ENCODE data around the gene PLEKHJ1. TPM values are rescaled to one million over a fixed set of nuclear protein-coding genes. Genes with fewer than 3 reads are reported as not detected.

PLEKHJ1 gene
- total RNA-seq, 2 donors from 2014 or later: 26.3 to 46.2 TPM

- ATAC-seq (ENCODE audit: insufficient number of reproducible peaks, low FRiP score, low read depth): no peak
- H3K4me3 ChIP-seq: no peak overlapping the region
- no peak overlapping the region for H3K27ac ChIP-seq
- no peaks in the 10 kb centered on the region for H3K27me3 ChIP-seq (replicated peaks; ENCODE audit: insufficient read depth)
- TF ChIP-seq CTCF (IDR thresholded peaks at IDR 0.05): no peak
- H3K36me3 ChIP-seq: peaks cover 37% of the 10 kb centered on the region
- no peak for DNase-seq (ENCODE audit: low spot score)
- H3K4me1 ChIP-seq (ENCODE audit: control insufficient read depth in 1 of 2, low read depth in 2 of 2): no peaks in the 10 kb centered on the region
- H3K9me3 ChIP-seq: no peaks in the 10 kb centered on the region
Observed at GRCh38 chr19:2225415-2226050, 10.6 kb downstream of the PLEKHJ1 start.

DNA sequence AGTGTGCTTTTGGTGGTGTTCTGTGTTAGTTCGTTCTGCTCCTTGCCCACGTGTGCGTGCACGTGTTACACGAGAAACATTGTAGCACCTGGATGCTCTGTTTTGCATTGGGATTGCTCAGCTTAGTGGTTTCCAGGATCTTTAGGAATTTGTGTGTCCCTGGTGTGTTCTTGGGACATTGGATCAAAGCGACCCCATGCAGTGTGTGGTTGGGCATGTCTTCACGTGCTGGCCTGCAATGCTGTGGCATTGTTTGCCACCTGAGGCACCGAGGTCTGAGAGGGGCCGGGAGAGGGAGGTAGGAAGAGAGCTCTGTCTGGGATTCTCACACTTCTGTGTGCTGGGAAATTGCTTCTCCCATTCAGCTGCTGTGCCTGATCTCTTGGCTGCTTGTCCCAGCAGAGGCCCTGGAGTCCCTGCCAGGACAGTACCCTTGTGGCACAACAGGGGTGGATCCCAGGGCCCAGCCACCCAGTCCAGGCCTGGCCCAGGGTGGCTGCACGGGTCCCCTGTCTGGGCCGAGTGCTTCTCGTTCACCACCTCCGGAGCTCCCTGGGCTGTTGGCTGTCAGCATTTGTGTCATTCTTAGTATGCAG, 11.3 kb downstream of the PLEKHJ1 start:
- Histone ChIP-seq H3K27ac (no peak overlapping the region), H3K9me3 (no peaks in the 10 kb centered on the region), H3K36me3 (peaks cover 37% of the 10 kb centered on the region), H3K4me3 (no peak overlapping the region), H3K27me3 (replicated peaks; ENCODE audit: insufficient read depth) (no peaks in the 10 kb centered on the region), H3K4me1 (ENCODE audit: control insufficient read depth in 1 of 2, low read depth in 2 of 2) (no peaks in the 10 kb centered on the region)
- ATAC-seq (ENCODE audit: insufficient number of reproducible peaks, low FRiP score, low read depth) (no peak), DNase-seq (ENCODE audit: low spot score) (no peak)
- TF ChIP-seq CTCF (IDR thresholded peaks at IDR 0.05): no peak

DNA sequence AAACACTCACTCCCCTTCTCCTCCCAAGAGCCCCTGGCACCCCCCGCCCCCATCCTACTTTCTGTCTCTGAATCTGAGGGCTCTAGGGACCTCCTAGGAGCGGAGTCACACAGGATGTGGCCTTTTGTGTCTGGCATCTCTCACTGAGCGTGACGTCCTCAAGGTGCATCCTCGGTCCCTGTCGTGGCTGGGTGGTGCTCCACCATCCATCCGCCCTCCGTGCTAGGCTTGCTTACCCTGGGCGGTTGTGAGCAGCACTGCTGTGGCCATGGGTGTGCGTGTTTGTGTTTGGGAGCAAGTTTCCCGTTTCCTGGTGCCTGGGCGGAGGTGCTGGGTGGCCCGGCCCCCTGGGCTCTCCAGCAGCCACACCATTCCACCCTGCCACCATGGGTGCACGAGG, 12.2 kb downstream of the PLEKHJ1 start:
- no peak for ATAC-seq (ENCODE audit: insufficient number of reproducible peaks, low FRiP score, low read depth)
- TF ChIP-seq CTCF (IDR thresholded peaks at IDR 0.05): no peak
- no peak for DNase-seq (ENCODE audit: low spot score)
- H3K9me3 ChIP-seq: no peaks in the 10 kb centered on the region
- no peak overlapping the region for H3K27ac ChIP-seq
- no peaks in the 10 kb centered on the region for H3K4me1 ChIP-seq (ENCODE audit: control insufficient read depth in 1 of 2, low read depth in 2 of 2)
- peaks cover 34% of the 10 kb centered on the region for H3K36me3 ChIP-seq
- no peak overlapping the region for H3K4me3 ChIP-seq
- no peaks in the 10 kb centered on the region for H3K27me3 ChIP-seq (replicated peaks; ENCODE audit: insufficient read depth)

GRCh38 chr19:2223391-2223790, 12.7 kb downstream of the PLEKHJ1 start:
- no peak overlapping the region for H3K27ac ChIP-seq
- no peak for DNase-seq (ENCODE audit: low spot score)
- H3K4me1 ChIP-seq (ENCODE audit: control insufficient read depth in 1 of 2, low read depth in 2 of 2): no peaks in the 10 kb centered on the region
- H3K36me3 ChIP-seq: peaks cover 34% of the 10 kb centered on the region
- no peaks in the 10 kb centered on the region for H3K27me3 ChIP-seq (replicated peaks; ENCODE audit: insufficient read depth)
- no peaks in the 10 kb centered on the region for H3K9me3 ChIP-seq
- H3K4me3 ChIP-seq: no peak overlapping the region
- no peak for ATAC-seq (ENCODE audit: insufficient number of reproducible peaks, low FRiP score, low read depth)
- TF ChIP-seq CTCF (IDR thresholded peaks at IDR 0.05): no peak

DNA sequence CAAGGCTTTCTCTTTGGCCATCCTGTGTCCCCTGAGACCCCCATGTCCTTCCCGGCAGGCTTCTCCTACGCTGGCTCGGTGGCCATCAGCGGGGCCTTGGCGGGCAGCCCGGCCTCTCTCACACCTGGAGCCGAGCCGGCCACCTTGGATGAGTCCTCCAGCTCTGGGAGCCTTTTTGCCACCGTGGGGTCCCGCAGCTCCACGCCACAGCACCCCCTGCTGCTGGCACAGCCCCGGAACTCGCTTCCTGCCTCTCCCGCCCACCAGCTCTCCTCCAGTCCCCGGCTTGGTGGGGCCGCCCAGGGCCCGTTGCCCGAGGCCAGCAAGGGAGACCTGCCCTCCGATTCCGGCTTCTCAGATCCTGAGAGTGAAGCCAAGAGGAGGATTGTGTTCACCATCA, 14.2 kb downstream of the PLEKHJ1 start:
- ATAC-seq (ENCODE audit: insufficient number of reproducible peaks, low FRiP score, low read depth) (no peak), DNase-seq (ENCODE audit: low spot score) (no peak)
- no peak for TF ChIP-seq CTCF (IDR thresholded peaks at IDR 0.05)
- H3K9me3 ChIP-seq: no peaks in the 10 kb centered on the region
- no peak overlapping the region for H3K4me3 ChIP-seq
- no peaks in the 10 kb centered on the region for H3K4me1 ChIP-seq (ENCODE audit: control insufficient read depth in 1 of 2, low read depth in 2 of 2)
- H3K27me3 ChIP-seq (replicated peaks; ENCODE audit: insufficient read depth): no peaks in the 10 kb centered on the region
- peaks cover 40% of the 10 kb centered on the region for H3K36me3 ChIP-seq
- H3K27ac ChIP-seq: no peak overlapping the region
